NCI-H1436 treated with DMSO at 0.1 percent for 48 hours (cell line): ENCODE measurements around the gene OLIG2.

Experiments
- DNase-seq: peaks from one replicate; lab custom pipeline; 2025; lab: John Stamatoyannopoulos, UW

OLIG2 gene

DNA sequence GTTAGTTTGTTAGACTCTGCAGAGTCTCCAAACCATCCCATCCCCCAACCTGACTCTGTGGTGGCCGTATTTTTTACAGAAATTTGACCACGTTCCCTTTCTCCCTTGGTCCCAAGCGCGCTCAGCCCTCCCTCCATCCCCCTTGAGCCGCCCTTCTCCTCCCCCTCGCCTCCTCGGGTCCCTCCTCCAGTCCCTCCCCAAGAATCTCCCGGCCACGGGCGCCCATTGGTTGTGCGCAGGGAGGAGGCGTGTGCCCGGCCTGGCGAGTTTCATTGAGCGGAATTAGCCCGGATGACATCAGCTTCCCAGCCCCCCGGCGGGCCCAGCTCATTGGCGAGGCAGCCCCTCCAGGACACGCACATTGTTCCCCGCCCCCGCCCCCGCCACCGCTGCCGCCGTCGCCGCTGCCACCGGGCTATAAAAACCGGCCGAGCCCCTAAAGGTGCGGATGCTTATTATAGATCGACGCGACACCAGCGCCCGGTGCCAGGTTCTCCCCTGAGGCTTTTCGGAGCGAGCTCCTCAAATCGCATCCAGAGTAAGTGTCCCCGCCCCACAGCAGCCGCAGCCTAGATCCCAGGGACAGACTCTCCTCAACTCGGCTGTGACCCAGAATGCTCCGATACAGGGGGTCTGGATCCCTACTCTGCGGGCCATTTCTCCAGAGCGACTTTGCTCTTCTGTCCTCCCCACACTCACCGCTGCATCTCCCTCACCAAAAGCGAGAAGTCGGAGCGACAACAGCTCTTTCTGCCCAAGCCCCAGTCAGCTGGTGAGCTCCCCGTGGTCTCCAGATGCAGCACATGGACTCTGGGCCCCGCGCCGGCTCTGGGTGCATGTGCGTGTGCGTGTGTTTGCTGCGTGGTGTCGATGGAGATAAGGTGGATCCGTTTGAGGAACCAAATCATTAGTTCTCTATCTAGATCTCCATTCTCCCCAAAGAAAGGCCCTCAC is at the start of gene OLIG2:
TSS of gene OLIG2 (plus strand) at position 447 of the 954 bp plus-strand sequence. CDS start 928 bp downstream, outside the sequence.
- DNase-seq, result no peak

DNA sequence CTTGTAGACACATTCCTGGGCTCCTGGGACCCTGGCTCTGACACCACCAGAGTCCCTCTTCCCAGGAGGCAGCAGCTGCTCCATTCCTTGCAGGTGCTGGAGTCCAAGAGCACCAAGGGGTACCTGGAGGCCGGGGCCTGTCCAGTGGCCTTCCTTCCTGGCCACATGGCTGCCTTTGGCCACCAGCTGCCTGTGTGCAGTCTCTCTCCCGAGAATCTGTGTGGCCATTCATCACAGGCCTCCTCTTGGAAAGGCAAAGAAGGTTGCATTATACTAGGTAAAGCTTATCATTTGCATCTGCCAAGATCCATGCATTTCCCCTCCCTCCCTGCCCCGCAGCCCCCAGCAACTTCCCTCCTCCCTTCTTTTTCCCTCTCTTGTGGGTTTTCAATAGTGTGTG is 48.9 kb upstream of the OLIG2 start:
- no peak for DNase-seq

DNA sequence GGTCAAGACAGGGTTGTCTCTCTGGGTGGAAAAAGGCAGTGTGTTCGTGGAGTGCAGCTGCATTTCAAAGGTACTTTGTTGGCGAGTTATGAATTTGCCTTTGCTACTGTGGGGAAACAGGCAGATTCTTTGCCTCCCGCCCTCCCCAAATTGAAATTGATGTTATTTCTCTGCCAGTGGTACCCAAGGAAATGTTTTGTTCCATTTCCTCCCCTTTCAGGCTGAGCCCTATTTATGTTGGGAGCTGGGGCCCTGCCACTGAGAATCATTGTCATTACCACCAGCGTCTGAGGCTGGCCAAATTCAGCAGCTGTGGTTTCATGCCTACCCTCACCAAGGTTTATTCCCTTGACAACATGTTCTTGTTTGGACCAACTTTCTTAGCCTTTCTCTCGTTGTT is 48.5 kb upstream of the OLIG2 start:
- DNase-seq, result no peak

DNA sequence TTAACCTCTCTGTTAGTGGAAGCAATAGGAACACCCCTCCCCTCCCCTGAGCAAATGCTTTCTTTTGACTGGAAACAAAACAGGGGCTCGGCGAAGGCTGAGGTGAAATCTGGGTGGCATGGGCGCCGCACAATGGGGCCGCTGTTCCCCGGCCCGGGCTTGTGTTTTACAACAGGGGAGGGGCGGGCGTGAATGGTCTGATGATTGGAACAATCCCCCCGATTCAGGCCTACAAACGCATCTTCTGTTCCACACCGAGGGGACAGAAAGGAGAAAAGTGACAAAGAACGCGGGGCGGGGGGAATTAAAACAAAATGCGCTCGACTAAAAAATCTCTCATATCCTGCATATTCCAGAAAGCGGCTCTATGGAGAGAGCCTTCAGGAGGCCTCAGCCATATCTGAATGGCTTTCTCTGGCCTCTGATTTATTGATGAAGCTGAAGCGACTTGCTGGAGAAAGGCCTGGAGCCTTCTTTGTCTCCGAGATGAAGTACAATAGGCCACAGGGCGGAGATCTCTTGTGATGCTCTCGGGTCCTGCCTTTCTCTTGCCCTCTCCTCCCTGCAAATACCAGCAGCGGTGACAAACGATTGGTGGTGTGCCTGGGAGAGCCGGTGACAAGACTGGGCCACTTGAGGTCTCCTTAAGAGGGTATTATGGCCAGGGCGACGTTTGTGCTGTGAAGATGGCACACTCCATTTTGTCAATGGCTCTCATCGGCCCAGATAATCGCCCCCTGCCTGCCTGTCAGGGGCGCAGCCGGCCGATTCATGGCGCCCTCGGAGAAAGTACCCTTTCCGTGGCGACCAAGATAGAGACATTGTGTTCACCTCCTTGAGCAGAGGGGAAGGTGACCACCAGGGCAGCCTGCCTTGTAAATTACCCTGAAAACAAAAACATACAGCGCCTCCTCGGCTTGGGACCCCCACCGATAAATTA is 47.1 kb upstream of the OLIG2 start:
- DNase-seq, result no peak

DNA sequence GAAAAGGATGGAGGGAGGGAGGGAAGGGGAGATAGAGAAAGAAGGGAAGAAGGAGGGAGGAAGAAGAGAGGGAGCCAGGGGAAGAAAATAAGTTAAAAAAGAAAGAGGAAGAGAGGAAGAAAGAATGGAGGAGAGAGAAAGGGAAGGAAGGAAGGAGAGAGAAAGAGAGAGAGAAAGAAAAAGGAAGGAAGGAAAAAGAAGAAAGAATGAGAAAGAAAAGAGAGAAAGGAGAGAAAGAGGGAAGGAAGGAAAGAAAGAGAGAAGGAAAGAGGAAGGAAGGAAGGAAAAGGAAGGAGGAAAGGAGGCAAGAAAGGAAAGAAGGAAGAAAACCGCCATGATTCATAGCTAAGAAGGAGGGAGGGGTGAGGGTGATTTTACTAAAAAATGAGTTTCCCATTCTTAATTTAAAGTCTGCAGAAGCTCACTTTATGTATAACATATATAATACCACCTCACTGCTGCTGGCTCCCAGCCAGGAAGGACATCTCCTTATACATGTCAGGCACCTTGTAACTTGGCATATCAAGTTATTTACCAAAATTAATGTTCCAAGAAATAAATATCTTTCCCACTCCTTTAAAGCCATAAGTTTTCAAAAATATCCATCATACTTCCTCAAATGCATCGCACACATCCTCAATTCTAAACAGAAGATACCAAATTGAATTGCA is 46.0 kb upstream of the OLIG2 start:
- no peak for DNase-seq

DNA sequence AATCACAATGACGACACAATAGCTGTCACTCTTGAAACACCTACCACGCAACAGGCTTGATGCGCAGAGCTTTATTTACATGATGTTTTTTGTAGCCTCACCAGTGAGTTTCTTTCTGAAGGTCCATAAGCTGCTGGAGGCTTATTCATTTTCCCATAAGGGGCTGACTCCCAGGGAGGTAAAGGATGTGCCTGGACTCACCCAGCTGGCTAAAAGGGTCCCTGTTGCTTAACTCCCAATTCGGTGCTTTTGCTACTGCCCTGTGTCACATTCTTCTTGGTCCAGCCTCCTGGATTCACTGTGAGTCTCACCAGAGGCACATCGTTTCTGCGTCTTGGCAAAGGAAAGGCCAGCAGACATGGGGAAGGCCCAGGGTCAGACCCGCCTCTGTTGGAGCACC is 44.6 kb upstream of the OLIG2 start:
- no peak for DNase-seq

DNA sequence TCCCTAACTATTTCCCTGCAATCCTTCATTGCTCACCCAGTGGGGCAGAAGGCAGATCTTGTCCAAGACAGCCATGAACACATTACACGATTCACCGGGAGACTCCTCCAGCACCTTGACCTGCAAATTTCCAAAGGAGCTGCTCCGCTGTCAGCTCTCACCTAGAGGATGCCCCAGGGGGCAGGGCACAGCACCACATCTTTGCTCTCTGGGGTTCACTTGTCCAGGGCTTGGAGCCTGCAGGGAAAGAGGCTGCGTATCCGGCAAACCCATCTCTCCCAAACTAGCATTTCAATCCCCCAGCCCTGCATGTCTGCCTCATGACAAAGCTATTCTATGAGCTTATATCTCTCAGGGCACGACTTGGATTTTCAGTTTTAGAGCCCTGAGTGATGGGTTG is 35.1 kb upstream of the OLIG2 start:
- no peak for DNase-seq

DNA sequence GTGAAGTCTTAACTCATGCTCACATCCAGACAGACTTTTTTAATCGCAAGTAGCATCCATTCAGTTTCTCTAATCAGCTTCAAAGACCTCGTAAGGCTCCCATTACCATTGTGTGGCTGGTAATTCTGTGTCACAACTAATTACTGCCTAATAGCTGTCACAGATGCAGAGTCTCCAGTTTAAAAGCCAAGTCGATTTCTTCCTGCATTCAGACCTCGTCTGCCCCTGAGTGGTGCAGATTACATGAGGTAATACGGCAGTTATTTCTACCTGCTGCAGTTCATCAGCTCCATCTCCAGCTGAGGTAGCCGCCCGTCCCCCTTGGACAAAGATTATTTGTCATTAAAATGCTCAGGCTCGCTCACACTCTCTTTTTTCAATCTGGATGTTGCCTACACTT is 34.4 kb upstream of the OLIG2 start:
- no peak for DNase-seq

DNA sequence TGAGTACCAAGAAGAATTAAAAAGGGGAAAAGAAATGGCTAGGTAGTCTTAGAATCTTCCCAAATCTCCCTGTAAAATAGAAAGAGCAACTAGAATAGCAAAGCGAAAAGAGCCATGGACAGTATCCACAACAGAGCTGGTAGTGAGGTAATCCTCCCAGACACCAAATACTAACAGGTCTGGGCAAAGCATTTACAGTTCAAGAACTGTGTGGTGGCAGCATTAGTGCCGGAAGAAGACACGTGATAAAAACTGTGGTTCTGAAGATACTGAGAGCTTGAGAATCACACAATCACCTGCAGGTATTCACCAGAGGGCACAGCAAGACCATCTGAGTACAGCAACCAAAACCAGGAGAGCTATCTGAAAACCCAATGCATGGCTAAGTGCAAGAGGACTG is 31.8 kb upstream of the OLIG2 start:
- DNase-seq, result no peak

DNA sequence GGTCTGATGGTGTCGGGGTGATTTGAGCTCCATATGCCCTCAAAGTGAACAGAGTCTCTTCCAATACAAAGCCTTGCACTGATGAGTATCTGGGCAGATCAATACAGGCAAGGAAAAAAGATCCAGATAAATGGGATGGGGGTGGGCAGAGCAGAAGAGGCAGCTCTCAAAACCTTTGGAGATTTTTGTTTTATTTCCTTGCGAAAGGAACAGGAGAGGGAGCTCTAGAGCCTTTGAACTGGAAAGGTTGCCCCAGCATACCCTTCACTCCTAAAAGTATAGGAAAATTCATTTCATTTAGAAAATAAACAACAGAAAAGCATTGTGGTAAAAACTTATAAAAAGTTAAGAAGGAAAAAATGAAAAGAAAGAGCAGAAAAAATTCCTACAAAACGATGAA is 31.4 kb upstream of the OLIG2 start:
- no peak for DNase-seq

DNA sequence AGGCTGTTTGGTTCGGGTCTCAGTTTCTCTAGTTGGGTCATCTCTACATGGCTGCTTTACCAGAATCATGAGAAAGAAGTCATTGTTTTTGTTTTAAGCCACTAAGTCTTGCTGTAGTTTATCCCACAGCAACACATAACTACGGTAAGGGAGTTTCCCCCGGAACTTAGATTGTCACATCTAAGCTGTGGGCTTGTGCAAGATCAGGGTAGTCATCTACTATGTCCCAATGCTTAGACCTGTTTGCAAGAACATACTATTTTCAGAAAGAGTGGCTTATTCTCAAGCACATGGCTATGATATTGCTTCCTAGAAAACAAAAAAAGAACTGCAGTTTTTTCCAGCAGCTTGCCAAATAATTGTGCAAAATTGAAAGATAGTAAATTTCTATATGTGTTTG is 18.0 kb upstream of the OLIG2 start:
- DNase-seq, result no peak

DNA sequence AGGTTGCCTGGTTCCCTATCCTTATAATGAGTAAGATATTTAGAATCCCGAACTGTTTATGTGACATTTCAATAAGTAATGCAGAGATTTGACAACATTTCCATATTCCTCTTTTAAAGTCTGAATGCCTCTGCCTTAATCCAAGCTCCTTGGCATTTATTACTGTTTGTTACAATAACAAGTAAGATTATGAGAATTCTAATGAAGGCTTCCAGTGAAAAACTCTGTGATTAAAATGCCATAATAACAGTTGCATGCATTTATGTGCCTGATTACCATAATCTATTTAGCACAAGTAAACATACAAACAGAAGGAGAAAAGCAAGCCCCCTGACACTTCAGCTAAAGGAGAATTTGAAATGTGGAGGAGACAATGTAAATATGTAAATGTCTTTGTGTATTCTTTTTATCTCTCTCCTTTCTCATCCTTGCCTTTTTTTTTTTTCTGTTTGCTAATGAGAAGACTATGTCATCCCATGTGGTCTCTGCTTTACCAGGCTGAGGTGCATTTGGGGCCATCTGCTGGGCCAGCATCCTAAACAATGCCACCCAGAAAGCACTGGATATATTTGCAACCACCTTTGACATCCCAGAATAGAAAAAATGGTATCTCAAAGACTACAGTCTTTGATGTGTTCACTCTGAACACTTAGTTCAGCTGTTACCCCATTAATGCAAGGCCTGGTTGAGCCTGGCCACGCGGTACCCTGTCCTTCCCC is 17.2 kb upstream of the OLIG2 start:
- DNase-seq, result no peak

DNA sequence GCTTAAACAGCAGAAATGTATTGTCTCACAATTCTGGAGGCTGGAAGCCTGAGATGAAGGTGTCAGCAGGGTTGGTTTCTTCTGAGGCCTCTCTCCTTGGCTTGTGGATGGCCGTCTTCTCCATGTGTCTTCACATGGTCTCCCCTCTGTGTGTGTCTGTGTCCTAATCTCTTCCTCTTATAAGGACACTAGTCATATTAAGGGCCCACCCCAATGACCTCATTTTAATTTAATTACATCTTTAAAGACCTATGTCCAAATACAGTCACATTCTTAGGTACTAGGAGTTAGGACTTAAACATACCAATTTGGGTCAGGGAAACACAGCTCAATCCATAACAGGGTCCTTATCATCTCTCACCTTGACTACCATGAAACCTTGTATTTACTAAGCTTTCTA is 14.8 kb upstream of the OLIG2 start:
- no peak for DNase-seq

DNA sequence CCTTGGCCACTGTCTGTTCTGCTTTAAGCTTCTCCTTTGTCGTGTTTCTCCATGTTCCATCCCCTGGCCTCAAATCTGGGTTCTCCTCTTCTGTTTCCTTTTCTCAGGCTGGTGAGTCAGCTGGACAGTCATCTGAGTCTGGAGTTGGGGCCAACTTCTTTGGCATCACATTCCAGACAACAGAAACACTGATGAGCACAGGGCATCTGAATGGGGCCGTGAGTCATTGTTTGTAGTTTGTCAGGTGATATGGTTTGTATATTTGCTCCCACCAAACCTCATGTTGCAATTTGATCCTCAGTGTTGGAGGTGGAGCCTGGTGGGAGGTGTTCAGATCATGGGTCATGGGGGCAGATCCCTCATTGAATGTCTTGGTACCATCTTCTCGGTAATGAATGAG is 14.3 kb upstream of the OLIG2 start:
- DNase-seq, result no peak

DNA sequence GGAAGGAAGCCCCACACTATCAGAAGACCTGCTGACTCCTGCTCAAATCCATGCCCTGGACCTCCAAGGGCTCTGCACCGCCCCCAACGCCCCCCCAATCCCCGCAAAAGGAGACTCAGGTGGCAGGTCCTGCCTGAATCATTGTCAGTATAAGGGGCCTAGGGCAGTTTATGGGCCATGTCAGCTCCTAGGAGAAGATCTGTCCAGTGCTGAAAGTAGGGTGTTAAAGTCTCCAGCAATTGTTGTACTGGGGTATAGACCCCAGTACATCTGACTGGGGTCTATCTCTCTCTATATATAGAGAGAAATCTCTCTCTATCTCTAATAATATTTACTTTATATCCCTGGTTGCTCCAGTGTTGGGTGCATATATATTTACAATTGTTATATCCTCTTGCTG is 12.1 kb upstream of the OLIG2 start:
- no peak for DNase-seq

DNA sequence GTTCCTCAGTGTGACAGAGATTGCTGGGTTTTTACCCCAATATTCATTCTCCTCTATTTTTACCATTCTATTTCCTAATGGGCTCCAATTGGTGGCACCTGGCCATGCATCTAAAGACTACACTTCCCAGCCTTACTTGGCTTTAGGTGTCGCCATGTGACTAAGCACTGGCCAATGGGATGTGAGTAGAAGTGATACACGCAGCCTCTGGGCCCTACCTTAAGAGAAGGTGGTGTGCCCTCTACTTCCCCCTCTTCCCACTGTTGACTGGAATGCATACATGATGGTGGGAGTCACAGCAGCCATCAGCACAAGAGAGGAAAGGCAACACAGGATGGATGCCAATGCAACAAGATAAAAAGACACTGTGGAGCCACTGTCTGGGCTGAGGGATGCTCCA is 11.4 kb upstream of the OLIG2 start:
- DNase-seq, result no peak

DNA sequence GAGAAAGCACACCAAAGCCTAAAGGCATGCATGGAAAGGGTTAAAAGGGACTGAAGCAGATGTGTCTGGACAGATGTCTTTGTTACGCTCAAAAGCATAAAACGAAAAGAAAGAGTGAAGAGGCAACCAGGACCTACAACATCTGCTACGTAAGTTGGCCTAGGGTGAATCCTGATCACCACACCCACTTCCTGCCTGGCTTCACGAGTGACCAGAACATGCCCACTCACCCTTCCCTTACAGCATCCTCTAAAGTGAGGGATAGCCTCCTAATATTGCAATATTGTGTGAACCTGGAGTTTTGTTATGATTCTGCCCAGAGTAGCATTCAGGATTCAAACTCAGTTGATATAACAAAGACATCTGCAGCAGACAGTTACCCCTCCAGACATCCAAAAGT is 10.6 kb upstream of the OLIG2 start:
- DNase-seq, result no peak

DNA sequence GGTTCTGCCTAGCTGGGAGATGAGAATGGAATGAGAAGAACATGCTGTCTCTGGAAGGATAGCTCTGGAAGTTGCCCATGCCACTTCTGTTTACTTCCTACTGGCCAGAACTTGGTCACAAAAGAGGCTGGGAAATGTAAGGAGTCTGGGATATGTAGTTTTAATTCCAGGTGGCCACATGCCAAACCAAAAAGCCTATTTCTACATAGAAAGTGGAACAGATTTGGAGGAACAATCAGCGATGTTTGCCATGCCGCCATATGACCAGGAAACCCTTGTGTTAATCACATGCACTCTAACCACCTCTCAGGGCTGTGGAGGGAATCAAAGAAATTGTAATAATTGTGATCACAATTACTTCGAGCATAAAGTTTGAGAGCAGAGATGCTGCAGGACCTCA is 10.0 kb upstream of the OLIG2 start:
- DNase-seq, result no peak

DNA sequence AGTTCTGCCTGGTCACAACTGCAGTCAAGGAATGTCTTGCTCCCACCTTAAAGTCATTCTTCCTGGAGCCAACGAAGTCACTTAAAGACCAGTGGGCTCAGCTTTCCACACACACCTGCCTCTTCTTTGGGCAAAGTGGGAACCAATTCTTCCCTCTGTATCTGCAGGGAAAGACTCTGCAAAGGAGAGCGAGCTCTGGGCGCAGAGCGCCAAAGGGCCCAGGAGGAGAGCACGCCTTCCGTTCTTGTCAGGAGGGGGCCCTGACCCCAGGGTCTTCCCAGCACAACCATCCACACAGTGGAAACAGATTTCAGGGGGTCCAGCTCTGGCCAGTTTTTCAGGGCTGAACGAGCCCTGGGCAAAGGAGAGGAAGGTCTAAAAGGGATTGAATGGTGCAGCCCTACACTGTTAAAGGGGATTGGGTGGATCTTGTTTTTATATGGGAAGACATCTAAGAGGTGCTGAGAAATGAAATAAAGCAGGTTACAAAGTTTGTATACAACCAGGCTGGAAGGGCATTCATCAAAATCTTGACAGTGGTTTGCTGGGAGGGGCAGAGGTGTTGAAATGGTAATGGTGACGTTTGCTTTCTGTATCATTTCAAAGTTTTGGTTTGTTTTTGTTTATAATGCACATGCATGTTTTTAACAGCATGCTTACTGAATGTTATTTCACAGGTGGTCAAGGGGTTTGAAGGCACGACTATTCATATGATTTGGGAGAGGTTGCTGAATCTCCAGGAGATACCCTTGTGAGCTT is 6.8 kb upstream of the OLIG2 start:
- DNase-seq, result no peak

DNA sequence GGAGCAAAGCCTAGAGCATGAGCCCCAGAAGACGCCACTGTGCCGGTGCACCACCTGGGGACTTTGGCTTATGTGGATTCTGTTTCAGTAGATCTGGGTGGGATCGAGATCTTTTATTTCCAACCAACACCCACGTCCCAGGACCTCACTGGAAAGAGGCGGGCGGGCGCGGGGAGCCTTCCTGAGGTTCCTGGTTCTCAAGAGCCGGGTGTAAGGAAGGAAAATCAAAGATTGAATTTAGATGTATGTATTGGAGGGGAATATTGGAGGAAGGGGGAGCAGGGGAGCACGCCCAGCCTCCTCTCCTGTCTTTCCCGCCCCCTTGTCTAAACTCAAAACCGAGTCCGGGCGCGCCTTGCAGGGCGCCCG is 6.2 kb upstream of the OLIG2 start:
- DNase-seq, result no peak
